Stimulated activated CD8-positive, alpha-beta memory T cell treated with anti-CD3 and anti-CD28 coated beads, Interleukin-7, amount 100 ng/mL, for 48 hours (primary cell): ENCODE data around the gene SCYGR6.

Experiments used
- DNase-seq, 2 donors: peaks; one replicate each; pipeline ENCODE4 v3.0.0-alpha.2; 2020; ENCODE audit warnings: low read depth in 1 of 2; ENCODE audit errors: extremely low read depth in 1 of 2

Gene SCYGR6

DNA sequence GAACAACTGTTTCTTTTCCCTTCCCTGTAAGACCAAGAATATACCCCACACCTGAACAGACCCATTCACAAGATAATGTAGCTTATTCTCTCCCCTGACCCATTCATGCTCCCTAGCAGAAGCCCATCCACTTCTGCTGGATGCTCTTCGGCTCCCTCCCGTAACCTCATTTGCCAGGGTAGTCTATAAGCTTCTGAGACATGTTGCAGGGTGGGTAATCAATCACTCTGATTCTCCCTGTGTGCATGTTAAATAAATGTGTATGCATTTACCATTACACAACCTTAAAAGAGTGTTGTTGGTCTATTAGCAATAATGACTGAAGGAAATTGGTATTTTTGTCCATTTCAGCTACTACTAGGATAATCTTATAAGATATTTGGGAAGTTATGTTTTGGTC, 8.1 kb downstream of the SCYGR6 start:
- no peak for DNase-seq

DNA sequence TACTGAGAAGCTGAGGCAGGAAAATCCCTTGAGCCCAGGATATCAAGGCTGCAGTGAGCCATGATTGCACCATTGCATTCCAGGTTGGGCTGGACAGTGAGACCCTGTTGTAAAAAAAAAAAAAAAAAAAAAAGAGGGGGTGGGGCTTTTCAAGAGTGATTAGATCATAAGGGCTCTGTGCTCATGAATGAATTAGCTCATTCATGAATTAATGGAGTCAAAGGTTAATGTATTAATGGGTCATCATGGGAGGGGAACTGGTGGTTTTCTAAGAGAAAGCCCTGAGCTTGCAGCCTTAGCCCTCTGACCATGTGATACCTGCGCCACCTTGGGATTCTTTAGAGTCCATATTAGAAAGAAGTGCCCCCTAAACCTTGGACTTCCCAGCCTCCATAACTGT, 11.3 kb downstream of the SCYGR6 start:
- no peak for DNase-seq

DNA sequence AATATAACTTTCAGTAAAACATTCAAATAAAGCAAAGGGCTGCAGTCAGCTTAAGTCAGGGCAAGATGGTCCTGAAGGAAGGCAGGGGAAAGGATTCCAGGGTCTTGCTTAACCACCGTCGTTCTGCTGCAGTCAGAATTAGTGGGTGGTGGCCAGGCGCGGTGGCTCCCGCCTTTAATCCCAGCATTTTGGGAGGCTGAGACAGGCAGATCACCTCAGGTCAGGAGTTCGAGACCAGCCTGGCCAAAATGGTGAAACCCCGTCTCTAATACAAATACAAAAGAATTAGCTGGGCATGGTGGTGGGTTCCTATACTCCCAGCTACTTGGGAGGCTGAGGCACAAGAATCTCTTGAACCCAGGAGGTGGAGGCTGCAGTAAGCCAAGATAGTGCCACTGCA, 13.6 kb downstream of the SCYGR6 start:
- no peak for DNase-seq

DNA sequence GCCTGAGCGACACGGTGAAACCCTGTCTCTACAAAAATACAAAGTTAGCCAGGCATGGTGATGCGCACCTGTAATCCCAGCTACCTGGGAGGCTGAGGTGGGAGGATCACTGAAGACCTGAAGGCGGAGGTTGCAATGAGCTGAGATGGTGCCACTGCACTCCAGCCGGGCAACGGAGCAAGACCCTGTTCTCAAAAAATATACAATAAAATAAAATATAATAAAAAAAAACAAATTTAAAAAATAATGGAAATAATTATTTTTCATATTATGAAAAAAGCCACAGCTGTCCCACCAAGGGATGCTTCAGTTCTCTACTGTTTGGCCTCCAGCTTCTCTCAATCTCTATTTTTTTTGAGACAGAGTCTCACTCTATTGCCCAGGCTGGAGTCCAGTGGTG, 17.2 kb downstream of the SCYGR6 start:
- no peak for DNase-seq

DNA sequence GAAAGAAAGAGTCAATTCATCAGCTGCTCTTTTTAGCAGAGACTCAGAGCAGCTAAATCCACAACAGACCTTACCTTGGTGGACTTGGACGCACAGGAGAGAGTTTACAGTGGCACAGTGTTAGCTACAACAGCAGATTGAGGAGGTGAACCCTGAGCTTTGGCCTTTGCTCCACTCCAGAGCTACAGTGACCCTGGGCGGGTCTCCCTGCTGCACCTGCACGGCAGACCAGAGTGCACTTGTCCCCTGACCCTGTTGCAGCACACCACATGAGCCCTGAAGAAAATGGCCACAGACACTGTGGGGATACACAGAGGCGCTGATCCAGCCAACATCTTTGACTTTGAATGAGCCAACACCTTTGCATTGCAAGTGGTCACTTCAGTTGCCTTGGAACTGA, 17.7 kb downstream of the SCYGR6 start:
- no peak for DNase-seq

DNA sequence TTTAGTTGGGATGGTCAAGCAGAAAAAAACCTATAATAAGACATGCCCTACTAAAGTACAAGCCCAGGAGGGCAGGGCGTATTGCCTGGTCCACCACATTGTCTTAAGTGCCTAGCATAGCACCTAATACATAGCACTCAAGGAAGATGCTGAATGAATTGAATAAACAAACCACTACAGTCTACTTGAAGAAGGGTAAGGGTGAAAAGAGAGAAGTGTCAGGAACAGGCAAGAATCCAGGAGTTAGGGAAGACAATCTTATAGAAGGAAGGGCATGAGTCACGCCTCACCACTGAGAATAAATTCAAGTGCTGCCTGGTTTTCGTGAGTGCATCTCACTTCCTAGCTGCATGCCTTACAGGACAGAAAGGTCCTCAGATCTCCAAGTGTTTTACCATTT, 20.6 kb downstream of the SCYGR6 start:
- DNase-seq, result no peak

DNA sequence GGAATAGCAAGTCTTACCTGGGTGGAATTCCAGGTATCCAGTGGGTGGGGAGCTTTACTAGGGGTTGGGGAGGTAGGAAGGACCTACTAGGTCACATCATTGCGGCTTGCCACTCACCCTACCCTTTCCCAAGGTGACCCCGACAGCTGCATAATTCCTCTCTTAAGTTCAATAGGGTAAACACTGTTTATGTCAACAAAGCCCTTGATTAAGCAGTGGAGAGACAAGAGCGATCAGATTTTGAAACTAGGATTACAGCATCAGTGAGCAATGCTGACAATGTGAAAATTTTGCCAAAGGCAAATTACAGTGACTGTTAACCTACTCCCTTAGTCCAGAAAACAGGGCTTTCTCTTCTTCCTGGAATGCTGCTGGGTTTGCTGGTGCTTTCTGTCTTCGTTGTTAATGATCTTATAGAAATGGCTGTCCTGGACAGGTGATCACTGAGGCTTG, 21.3 kb downstream of the SCYGR6 start:
- no peak for DNase-seq

DNA sequence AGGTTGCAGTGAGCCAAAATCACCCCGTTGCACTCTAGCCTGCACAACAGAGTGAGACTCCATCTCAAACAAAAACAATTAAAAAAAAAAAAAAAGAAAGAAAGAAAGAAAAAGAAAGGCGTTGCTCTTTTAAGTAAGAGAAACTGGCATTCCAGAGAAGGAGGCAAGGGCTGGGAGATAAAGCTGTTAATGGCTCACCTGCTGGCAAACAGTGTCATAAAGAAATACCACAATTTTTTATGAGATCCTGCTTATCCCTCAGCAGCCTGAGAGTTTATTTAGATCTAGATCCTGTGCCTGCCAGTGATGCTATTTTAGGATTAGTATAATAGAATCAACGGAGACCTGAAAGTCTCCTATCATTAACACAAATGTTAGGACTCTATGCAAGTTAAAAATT, 23.0 kb downstream of the SCYGR6 start:
- DNase-seq, result no peak

DNA sequence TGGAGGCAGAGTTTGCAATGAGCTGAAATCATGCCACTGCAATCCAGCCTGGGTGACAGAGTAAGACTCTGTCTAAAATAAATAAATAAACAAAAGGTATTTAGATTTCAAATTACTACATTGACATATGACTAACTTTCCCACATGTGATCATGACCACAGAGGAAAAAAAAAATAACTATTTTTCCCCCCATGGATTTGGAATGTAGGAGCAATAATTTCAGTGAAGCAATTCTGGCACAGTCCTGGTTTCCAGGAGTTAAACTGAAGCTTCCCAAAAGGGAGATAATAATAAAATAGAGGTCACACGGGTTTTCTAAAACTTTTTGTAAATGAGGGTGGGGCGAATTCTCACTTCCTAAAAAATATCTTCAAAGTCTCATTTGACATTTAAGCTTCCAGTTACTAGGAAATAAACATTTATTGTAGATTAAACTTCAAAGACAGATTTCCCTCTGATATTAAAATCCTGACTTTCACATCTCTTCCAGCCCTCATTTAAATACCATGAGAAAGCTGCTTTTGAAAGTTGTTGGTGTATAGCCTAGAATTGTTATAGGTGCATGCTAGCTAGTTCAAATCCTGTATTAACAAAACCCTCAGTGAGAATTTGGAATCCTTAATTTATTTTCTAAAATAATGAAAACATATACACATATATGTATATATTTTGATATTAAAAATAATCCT, 27.4 kb downstream of the SCYGR6 start:
- no peak for DNase-seq

DNA sequence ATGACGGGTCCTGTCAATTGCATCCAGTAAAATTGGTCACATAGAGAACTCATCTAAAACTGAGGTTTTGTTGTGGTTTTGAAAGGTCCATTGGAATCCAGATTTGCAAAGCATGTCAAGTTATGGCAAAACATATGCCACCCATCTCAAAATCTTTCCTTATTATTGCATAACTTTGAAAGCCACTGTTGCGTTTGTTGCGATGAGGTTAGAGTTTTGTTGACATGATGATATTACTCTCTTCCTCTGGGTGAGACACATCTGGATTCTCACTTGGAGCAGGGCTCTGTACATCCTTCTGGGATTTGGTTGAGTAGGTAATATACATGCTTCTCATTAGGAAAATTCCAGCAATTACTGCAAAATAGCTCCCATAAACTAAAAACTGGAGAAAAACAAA, 37.4 kb downstream of the SCYGR6 start:
- no peak for DNase-seq

DNA sequence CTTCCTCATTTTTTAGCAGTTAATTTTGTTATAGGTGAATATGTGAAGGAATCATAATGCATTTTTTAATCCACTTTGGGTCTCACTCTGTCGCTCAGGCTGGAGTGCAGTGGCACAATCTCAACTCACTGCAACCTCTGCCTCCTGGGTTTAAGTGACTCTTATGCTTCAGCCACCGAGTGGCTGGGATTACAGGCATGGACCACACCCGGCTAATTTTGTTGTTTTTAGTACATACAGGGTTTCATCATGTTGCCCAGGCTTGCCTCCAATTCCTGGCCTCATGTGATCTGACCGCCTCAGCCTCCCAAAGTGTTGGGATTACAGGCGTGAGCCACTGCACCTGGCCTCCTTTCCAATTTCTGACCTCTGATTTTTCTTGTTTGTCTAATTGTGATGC, 40.3 kb downstream of the SCYGR6 start:
- DNase-seq, result no peak

DNA sequence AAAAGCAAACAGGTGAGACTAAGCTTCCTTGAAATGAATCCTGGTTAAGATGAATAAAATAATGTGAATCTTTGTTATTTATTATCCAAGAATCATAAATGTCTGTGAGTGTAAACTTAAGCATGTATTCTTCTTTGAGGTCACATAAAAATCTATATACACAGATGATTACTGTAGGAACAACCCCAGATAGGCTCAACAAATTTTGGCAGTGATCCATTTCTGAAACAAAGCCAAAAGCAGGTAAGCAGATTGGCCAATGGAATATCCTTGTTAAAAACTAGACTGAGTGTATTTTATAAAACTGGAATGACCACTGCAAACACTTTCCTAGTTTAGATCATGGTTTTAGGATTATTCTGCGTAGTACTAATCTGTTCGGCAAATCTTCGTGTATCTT, 46.6 kb downstream of the SCYGR6 start:
- DNase-seq, result no peak

DNA sequence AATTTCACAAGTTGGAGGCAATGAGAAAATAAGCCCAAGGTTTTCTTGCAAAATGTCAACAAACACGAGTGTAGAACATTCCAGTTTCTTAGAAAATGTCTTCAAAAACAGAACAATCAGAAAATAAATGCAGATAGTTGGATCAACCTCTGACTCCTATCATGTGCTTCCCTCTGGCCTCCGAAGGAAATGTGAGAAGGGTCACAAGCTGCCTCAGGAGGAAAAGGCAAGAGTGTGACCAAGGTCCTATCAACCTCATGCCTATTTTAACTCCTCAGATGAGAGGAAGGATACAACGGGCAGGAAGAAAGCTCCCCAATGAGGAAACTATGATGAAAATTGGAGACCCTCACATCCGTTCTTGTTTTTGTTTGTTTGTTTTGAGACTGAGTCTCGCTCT, 50.1 kb downstream of the SCYGR6 start:
- DNase-seq, result no peak
